ENCODE measurements around the gene DYNC1LI2. TPM values are rescaled to one million over a fixed set of nuclear protein-coding genes. Genes with fewer than 3 reads are reported as not detected.

DYNC1LI2 gene
- total and polyA plus RNA-seq, 5 donors, result 42.0 to 110 (median 89.6) TPM

GRCh38 chr16:66740010-66740409 lies 11.4 kb downstream of the DYNC1LI2 start:
- ATAC-seq, result peak in 1 of 2 donors; percentile 17

GRCh38 chr16:66735891-66736290 lies 15.5 kb downstream of the DYNC1LI2 start:
- ATAC-seq (no peak), DNase-seq (no peak)
- H3K4me3 ChIP-seq (ENCODE audit: low read length), result no peak overlapping the region
- peaks cover 4% of the 10 kb centered on the region for H3K4me1 ChIP-seq (ENCODE audit: control insufficient read depth, insufficient read depth, low read length)
- no peaks in the 10 kb centered on the region for H3K9me3 ChIP-seq (ENCODE audit: control insufficient read depth, low read length)
- WGBS, result 90% methylated on average over 4 of the region's 4 CpGs
- no peaks in the 10 kb centered on the region for H3K27me3 ChIP-seq (ENCODE audit: control insufficient read depth, insufficient read depth)
- no peak overlapping the region for H3K27ac ChIP-seq (ENCODE audit: low read length)
- intact Hi-C loops (cut with DNase I), result no loop called here

More at GRCh38 chr16:66740010-66740409, 11.4 kb downstream of the DYNC1LI2 start:
- Histone ChIP-seq H3K27me3 (ENCODE audit: control insufficient read depth, insufficient read depth) (no peaks in the 10 kb centered on the region), H3K4me1 (ENCODE audit: control insufficient read depth, insufficient read depth, low read length) (peaks cover 6% of the 10 kb centered on the region), H3K4me3 (ENCODE audit: low read length) (no peak overlapping the region), H3K9me3 (ENCODE audit: control insufficient read depth, low read length) (no peaks in the 10 kb centered on the region), H3K27ac (ENCODE audit: low read length) (peak overlapping the region; percentile 77)
- no peak for DNase-seq
- intact Hi-C loops (cut with DNase I), result no loop called here
- WGBS, result 35% methylated on average over 2 of the region's 2 CpGs

- intact Hi-C loops (cut with DNase I), result no loop called here
- H3K4me1 ChIP-seq (ENCODE audit: control insufficient read depth, insufficient read depth, low read length), result no peaks in the 10 kb centered on the region
Observed at GRCh38 chr16:66731101-66731500, 20.3 kb downstream of the DYNC1LI2 start.

GRCh38 chr16:66728804-66729203 lies 22.6 kb downstream of the DYNC1LI2 start:
- Histone ChIP-seq H3K9me3 (ENCODE audit: control insufficient read depth, low read length) (no peaks in the 10 kb centered on the region), H3K27me3 (ENCODE audit: control insufficient read depth, insufficient read depth) (no peaks in the 10 kb centered on the region), H3K4me1 (ENCODE audit: control insufficient read depth, insufficient read depth, low read length) (no peaks in the 10 kb centered on the region), H3K27ac (ENCODE audit: low read length) (no peak overlapping the region), H3K4me3 (ENCODE audit: low read length) (no peak overlapping the region)
- 68% methylated on average over 4 of the region's 4 CpGs for WGBS
- intact Hi-C loops (cut with DNase I), result no loop called here
- DNase-seq (no peak), ATAC-seq (no peak)

More at GRCh38 chr16:66731101-66731500, 20.3 kb downstream of the DYNC1LI2 start:
- no peak for ATAC-seq
- no peak overlapping the region for H3K27ac ChIP-seq (ENCODE audit: low read length)
- no peaks in the 10 kb centered on the region for H3K9me3 ChIP-seq (ENCODE audit: control insufficient read depth, low read length)
- H3K4me3 ChIP-seq (ENCODE audit: low read length), result no peak overlapping the region
- no peaks in the 10 kb centered on the region for H3K27me3 ChIP-seq (ENCODE audit: control insufficient read depth, insufficient read depth)
- no peak for DNase-seq
- 88% methylated on average over 7 of the region's 7 CpGs for WGBS

GRCh38 chr16:66728117-66728787 lies 23.2 kb downstream of the DYNC1LI2 start:
- Histone ChIP-seq H3K27me3 (ENCODE audit: control insufficient read depth, insufficient read depth) (no peaks in the 10 kb centered on the region), H3K27ac (ENCODE audit: low read length) (no peak overlapping the region), H3K9me3 (ENCODE audit: control insufficient read depth, low read length) (no peaks in the 10 kb centered on the region), H3K4me3 (ENCODE audit: low read length) (no peak overlapping the region), H3K4me1 (ENCODE audit: control insufficient read depth, insufficient read depth, low read length) (no peaks in the 10 kb centered on the region)
- intact Hi-C loops (cut with DNase I), result no loop called here
- peak; percentile 81 to 83 for ATAC-seq
- DNase-seq, result peak in 2 of 3 donors; percentile 37 to 67
- WGBS, result 28% methylated on average over 3 of the region's 3 CpGs

GRCh38 chr16:66720766-66721165 lies 30.6 kb downstream of the DYNC1LI2 start:
- Histone ChIP-seq H3K4me3 (ENCODE audit: low read length) (no peak overlapping the region), H3K4me1 (ENCODE audit: control insufficient read depth, insufficient read depth, low read length) (no peaks in the 10 kb centered on the region), H3K9me3 (ENCODE audit: control insufficient read depth, low read length) (no peaks in the 10 kb centered on the region), H3K27me3 (ENCODE audit: control insufficient read depth, insufficient read depth) (no peaks in the 10 kb centered on the region), H3K27ac (ENCODE audit: low read length) (no peak overlapping the region)
- 74% methylated on average over 3 of the region's 3 CpGs for WGBS
- ATAC-seq (no peak), DNase-seq (no peak)
- intact Hi-C loops (cut with DNase I), result no loop called here

- ATAC-seq (no peak), DNase-seq (no peak)
- no peaks in the 10 kb centered on the region for H3K9me3 ChIP-seq (ENCODE audit: control insufficient read depth, low read length)
- no peaks in the 10 kb centered on the region for H3K4me1 ChIP-seq (ENCODE audit: control insufficient read depth, insufficient read depth, low read length)
- intact Hi-C loops (cut with DNase I), result no loop called here
- H3K27me3 ChIP-seq (ENCODE audit: control insufficient read depth, insufficient read depth), result no peaks in the 10 kb centered on the region
- H3K4me3 ChIP-seq (ENCODE audit: low read length), result no peak overlapping the region
- no peak overlapping the region for H3K27ac ChIP-seq (ENCODE audit: low read length)
- WGBS, result 94% methylated on average over 4 of the region's 4 CpGs
Observed at GRCh38 chr16:66719246-66719645, 32.2 kb downstream of the DYNC1LI2 start.

GRCh38 chr16:66717776-66718175 lies 33.6 kb downstream of the DYNC1LI2 start:
- no peaks in the 10 kb centered on the region for H3K9me3 ChIP-seq (ENCODE audit: control insufficient read depth, low read length)
- no peak overlapping the region for H3K27ac ChIP-seq (ENCODE audit: low read length)
- no peaks in the 10 kb centered on the region for H3K4me1 ChIP-seq (ENCODE audit: control insufficient read depth, insufficient read depth, low read length)
- intact Hi-C loops (cut with DNase I), result no loop called here
- H3K4me3 ChIP-seq (ENCODE audit: low read length), result no peak overlapping the region
- WGBS, result 69% methylated on average over 4 of the region's 4 CpGs
- DNase-seq, result no peak
- ATAC-seq, result peak in 1 of 2 donors; percentile 37
- no peaks in the 10 kb centered on the region for H3K27me3 ChIP-seq (ENCODE audit: control insufficient read depth, insufficient read depth)

- Histone ChIP-seq H3K9me3 (ENCODE audit: control insufficient read depth, low read length) (no peaks in the 10 kb centered on the region), H3K27me3 (ENCODE audit: control insufficient read depth, insufficient read depth) (no peaks in the 10 kb centered on the region), H3K27ac (ENCODE audit: low read length) (no peak overlapping the region), H3K4me3 (ENCODE audit: low read length) (no peak overlapping the region), H3K4me1 (ENCODE audit: control insufficient read depth, insufficient read depth, low read length) (no peaks in the 10 kb centered on the region)
- DNase-seq (peak; percentile 44 to 72 (median 65)), ATAC-seq (peak; percentile 81 to 85)
- intact Hi-C loops (cut with DNase I), result no loop called here
- WGBS, result 33% methylated on average over 12 of the region's 12 CpGs
Observed at GRCh38 chr16:66717112-66717675, 34.2 kb downstream of the DYNC1LI2 start.

- 63% methylated on average over 6 of the region's 6 CpGs for WGBS
- DNase-seq, result no peak
- no peak for ATAC-seq
- H3K9me3 ChIP-seq (ENCODE audit: control insufficient read depth, low read length), result no peaks in the 10 kb centered on the region
- no peak overlapping the region for H3K27ac ChIP-seq (ENCODE audit: low read length)
- H3K4me1 ChIP-seq (ENCODE audit: control insufficient read depth, insufficient read depth, low read length), result no peaks in the 10 kb centered on the region
- H3K4me3 ChIP-seq (ENCODE audit: low read length), result no peak overlapping the region
- H3K27me3 ChIP-seq (ENCODE audit: control insufficient read depth, insufficient read depth), result no peaks in the 10 kb centered on the region
- intact Hi-C loops (cut with DNase I), result no loop called here
Observed at GRCh38 chr16:66714654-66715307, 36.6 kb downstream of the DYNC1LI2 start.

GRCh38 chr16:66714062-66714461 lies 37.3 kb downstream of the DYNC1LI2 start:
- DNase-seq, result no peak
- intact Hi-C loops (cut with DNase I), result no loop called here
- Histone ChIP-seq H3K27me3 (ENCODE audit: control insufficient read depth, insufficient read depth) (no peaks in the 10 kb centered on the region), H3K27ac (ENCODE audit: low read length) (no peak overlapping the region), H3K4me3 (ENCODE audit: low read length) (no peak overlapping the region), H3K9me3 (ENCODE audit: control insufficient read depth, low read length) (no peaks in the 10 kb centered on the region), H3K4me1 (ENCODE audit: control insufficient read depth, insufficient read depth, low read length) (no peaks in the 10 kb centered on the region)
- 91% methylated on average over 6 of the region's 6 CpGs for WGBS
- ATAC-seq, result no peak

All from right cardiac atrium (tissue), 5 donors.